Measurements from ENCODE around the gene LRRC1.

DNA sequence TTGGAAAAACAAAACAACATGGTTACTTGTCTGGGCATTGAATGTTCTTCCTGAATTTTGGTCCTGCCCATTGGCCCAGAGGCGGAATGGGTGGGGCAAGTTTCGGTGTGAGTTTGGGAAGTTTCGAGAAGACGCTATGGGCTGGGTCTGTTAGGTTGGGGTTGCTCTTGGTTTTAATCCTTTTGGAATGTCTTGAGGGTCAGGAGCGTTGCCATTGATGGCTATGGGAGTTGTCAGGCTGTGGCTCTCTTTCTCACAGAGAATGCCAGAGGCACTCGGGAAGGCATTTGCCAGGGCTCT is 135.0 kb downstream of the LRRC1 start:
- TF ChIP-seq GATA3 (IDR thresholded peaks at IDR 0.05; ENCODE audit: low read depth, low read length) (no peak), GATA2 (IDR thresholded peaks at IDR 0.05; ENCODE audit: low read depth, low read length) (no peak)
